HepG2 (cell line): Measurements from ENCODE around the gene TIPRL. TPM values are rescaled to one million over a fixed set of nuclear protein-coding genes. Genes with fewer than 3 reads are reported as not detected.

Experiments
- ATM ChIP-seq: fragments of 450-650 bp; IDR thresholded peaks from 2 replicates; pipeline ENCODE4 v1.7.1; 2017; ENCODE audit warnings: mild to moderate bottlenecking, borderline replicate concordance
- PHF21A ChIP-seq: sonication (generic); formaldehyde crosslinking; IDR thresholded peaks from 2 replicates; pipeline ENCODE4 v1.5.0; 2020; ENCODE audit warnings: mild to moderate bottlenecking, missing genetic modification reagents
- SOX13 ChIP-seq, 3 experiments: fragments of 450-650 bp in 1 of 3; sonication (generic) in 1 of 3; formaldehyde crosslinking in 1 of 3; IDR thresholded peaks in 2 of 3; conservative IDR thresholded peaks in 1 of 3; 2 replicates each; pipeline versions ENCODE4 v1.5.0 to v1.6.1; 2016 to 2020; ENCODE audit warnings: antibody characterized with exemption in 1 of 3, mild to moderate bottlenecking in 1 of 3, missing compliant biosample characterization in 1 of 3, missing genetic modification reagents in 1 of 3, moderate library complexity in 1 of 3
- SP1 ChIP-seq, 2 experiments: fragments of 450-650 bp in 1 of 2; sonication (generic) in 1 of 2; formaldehyde crosslinking in 1 of 2; IDR thresholded peaks; 2 replicates each; pipeline versions ENCODE4 v1.4.0 to v1.6.1; 2016 to 2020; ENCODE audit warnings: missing genetic modification reagents in 1 of 2
- SRY ChIP-seq: sonication (generic); formaldehyde crosslinking; IDR thresholded peaks from 2 replicates; pipeline ENCODE4 v1.8.0; 2022; ENCODE audit warnings: mild to moderate bottlenecking, missing genetic modification reagents
- ZBTB21 ChIP-seq: sonication (generic); formaldehyde crosslinking; IDR thresholded peaks from 2 replicates; pipeline ENCODE4 v1.4.0; 2020; ENCODE audit warnings: missing genetic modification reagents
- ZFX ChIP-seq: sonication (generic); formaldehyde crosslinking; IDR thresholded peaks from 2 replicates; pipeline ENCODE4 v1.4.0; 2020; ENCODE audit warnings: mild to moderate bottlenecking, low read depth, missing genetic modification reagents, moderate library complexity
- ZFY ChIP-seq: sonication (generic); formaldehyde crosslinking; IDR thresholded peaks from 2 replicates; pipeline ENCODE4 v1.4.0; 2020; ENCODE audit warnings: missing genetic modification reagents
- ZNF263 ChIP-seq: sonication (generic); formaldehyde crosslinking; IDR thresholded peaks from 2 replicates; pipeline ENCODE4 v1.4.0; 2020; ENCODE audit warnings: missing genetic modification reagents
- ZNF33A ChIP-seq: sonication (generic); formaldehyde crosslinking; IDR thresholded peaks from 2 replicates; pipeline ENCODE4 v1.5.1; 2020; ENCODE audit warnings: missing genetic modification reagents, mild to moderate bottlenecking, moderate library complexity, borderline replicate concordance
- ZNF547 ChIP-seq: sonication (generic); formaldehyde crosslinking; IDR thresholded peaks from 2 replicates; pipeline ENCODE4 v1.5.1; 2020; ENCODE audit warnings: mild to moderate bottlenecking, missing genetic modification reagents
- ZNF75D ChIP-seq: sonication (generic); formaldehyde crosslinking; IDR thresholded peaks from 2 replicates; pipeline ENCODE4 v1.8.1; 2023; ENCODE audit warnings: missing genetic modification reagents, mild to moderate bottlenecking, borderline replicate concordance
- ZNF780A ChIP-seq: sonication (generic); formaldehyde crosslinking; IDR thresholded peaks from 2 replicates; pipeline ENCODE4 v1.8.0; 2022; ENCODE audit warnings: mild to moderate bottlenecking, missing genetic modification reagents, moderate library complexity
- polyA plus RNA-seq, 8 experiments: library from polyadenylated mRNA; depleted of rRNA in 3 of 8; stranded (reverse) in 7 of 8; unstranded in 1 of 8; fragments of >200 nt; fragmentation: Illumina TruSeq in 4 of 8; extraction: Trizol in 4 of 8; gene quantifications; 2 replicates each; pipeline versions ENCODE4 v1.2.1 to v1.2.3, GENCODE V29; 2011 to 2016; ENCODE audit warnings: low read depth in 4 of 8, missing spikeins in 1 of 8, mixed read lengths in 1 of 8; ENCODE audit not compliant: insufficient read depth in 1 of 8
- total RNA-seq, 5 experiments: library from RNA; depleted of rRNA; stranded (reverse); fragments of >200 nt; fragmentation: Illumina TruSeq; extraction: Trizol; gene quantifications; 2 replicates each; pipeline ENCODE4 v1.2.3, GENCODE V29; 2016; ENCODE audit warnings: low read depth in 1 of 5
- TF ChIP-seq, protein P1 (sequence below): sonication (generic); formaldehyde crosslinking; IDR thresholded peaks from 2 replicates; pipeline ENCODE4 v1.8.0; 2022; ENCODE audit warnings: mild to moderate bottlenecking, missing genetic modification reagents
- TF ChIP-seq, protein P2 (sequence below): sonication (generic); formaldehyde crosslinking; IDR thresholded peaks from 2 replicates; pipeline ENCODE4 v1.5.0; 2020; ENCODE audit warnings: mild to moderate bottlenecking, missing genetic modification reagents, moderate library complexity
- TF ChIP-seq, protein P3 (sequence below): IDR thresholded peaks from 2 replicates; pipeline ENCODE4 v1.6.1; 2016
- TF ChIP-seq, protein P4 (sequence below), 2 experiments: sonication (generic) in 1 of 2; formaldehyde crosslinking in 1 of 2; IDR thresholded peaks; 2 replicates each; pipeline versions ENCODE4 v1.6.1 to v1.9.0; 2014 to 2022; ENCODE audit warnings: antibody characterized with exemption in 1 of 2, borderline replicate concordance in 1 of 2, inconsistent platforms in 1 of 2, low read depth in 1 of 2, missing genetic modification reagents in 1 of 2
- TF ChIP-seq, protein P5 (sequence below): sonication (generic); formaldehyde crosslinking; IDR thresholded peaks from 2 replicates; pipeline ENCODE4 v1.8.1; 2023; ENCODE audit warnings: missing genetic modification reagents, mild to moderate bottlenecking, borderline replicate concordance

TIPRL gene
- total and polyA plus RNA-seq, 2 of the 13 experiments (the other 11 are each of a cell fraction or from before 2014, with no cell fraction given) = 10.1 to 22.8 TPM

DNA sequence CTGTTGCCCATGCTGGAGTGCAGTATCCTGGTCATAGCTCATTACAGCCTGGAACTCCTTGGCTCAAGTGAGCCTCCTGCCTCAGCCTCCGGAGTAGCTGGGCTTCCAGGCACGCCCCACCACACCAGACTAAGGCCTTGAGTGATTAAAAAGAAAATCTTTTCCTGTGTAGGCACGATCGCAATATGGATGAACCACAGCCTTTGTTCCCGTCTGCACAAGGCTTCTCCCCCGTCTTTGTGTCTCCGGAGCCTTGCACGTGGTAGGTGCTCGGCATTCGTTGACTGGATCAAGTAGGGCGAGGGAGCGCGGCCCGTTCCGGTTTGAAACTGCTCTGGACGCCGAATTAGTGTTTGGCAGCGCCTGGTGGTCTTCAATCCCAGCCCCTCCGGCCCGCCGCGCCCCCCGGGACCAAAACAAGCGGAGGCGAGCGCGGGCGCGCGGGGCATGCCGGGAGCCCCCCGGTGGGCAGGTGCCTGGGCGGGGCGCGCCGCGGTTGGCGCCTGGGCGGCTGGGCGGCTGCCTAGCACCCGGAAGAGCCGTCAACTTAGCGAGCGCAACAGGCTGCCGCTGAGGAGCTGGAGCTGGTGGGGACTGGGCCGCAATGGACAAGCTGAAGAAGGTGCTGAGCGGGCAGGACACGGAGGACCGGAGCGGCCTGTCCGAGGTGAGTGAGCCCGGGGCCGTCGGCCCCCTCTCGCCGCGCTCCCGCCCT lies 46.9 kb downstream of the TIPRL start, which contains the start of gene SFT2D2 (continued):
- TF ChIP-seq ZFX (CRISPR knock-in tag) (peak; percentile 92), PHF21A (peak; percentile 14; the same call in 1 of the 2 replicates), SOX13 (IDR thresholded peaks at IDR 0.05) (no peak), SOX13 (CRISPR knock-in tag; conservative IDR thresholded peaks at IDR 0.05 in 1 of 2, IDR thresholded peaks at IDR 0.05 in 1 of 2) (no peak), ZNF263 (CRISPR knock-in tag) (0 out of 2 replicates have a peak, but pooled peaks have one; percentile 22), ZNF75D (no peak), ZNF33A (no peak), ZBTB21 (CRISPR knock-in tag) (no peak), ZNF780A (no peak), ZNF547 (CRISPR knock-in tag) (peak; percentile 94), SP1 (IDR thresholded peaks at IDR 0.05) (no peak), SP1 (CRISPR knock-in tag; IDR thresholded peaks at IDR 0.05) (peak; percentile 31), ATM (no peak), ZFY (CRISPR knock-in tag) (peak; percentile 94), SRY (CRISPR knock-in tag) (peak; percentile 90; the same call in 1 of the 2 replicates)
- TF ChIP-seq, protein P1, sequence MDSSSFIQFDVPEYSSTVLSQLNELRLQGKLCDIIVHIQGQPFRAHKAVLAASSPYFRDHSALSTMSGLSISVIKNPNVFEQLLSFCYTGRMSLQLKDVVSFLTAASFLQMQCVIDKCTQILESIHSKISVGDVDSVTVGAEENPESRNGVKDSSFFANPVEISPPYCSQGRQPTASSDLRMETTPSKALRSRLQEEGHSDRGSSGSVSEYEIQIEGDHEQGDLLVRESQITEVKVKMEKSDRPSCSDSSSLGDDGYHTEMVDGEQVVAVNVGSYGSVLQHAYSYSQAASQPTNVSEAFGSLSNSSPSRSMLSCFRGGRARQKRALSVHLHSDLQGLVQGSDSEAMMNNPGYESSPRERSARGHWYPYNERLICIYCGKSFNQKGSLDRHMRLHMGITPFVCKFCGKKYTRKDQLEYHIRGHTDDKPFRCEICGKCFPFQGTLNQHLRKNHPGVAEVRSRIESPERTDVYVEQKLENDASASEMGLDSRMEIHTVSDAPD (CRISPR knock-in tag) = no peak
- TF ChIP-seq, protein P2, sequence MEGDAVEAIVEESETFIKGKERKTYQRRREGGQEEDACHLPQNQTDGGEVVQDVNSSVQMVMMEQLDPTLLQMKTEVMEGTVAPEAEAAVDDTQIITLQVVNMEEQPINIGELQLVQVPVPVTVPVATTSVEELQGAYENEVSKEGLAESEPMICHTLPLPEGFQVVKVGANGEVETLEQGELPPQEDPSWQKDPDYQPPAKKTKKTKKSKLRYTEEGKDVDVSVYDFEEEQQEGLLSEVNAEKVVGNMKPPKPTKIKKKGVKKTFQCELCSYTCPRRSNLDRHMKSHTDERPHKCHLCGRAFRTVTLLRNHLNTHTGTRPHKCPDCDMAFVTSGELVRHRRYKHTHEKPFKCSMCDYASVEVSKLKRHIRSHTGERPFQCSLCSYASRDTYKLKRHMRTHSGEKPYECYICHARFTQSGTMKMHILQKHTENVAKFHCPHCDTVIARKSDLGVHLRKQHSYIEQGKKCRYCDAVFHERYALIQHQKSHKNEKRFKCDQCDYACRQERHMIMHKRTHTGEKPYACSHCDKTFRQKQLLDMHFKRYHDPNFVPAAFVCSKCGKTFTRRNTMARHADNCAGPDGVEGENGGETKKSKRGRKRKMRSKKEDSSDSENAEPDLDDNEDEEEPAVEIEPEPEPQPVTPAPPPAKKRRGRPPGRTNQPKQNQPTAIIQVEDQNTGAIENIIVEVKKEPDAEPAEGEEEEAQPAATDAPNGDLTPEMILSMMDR (CRISPR knock-in tag) = no peak
- TF ChIP-seq, protein P3, sequence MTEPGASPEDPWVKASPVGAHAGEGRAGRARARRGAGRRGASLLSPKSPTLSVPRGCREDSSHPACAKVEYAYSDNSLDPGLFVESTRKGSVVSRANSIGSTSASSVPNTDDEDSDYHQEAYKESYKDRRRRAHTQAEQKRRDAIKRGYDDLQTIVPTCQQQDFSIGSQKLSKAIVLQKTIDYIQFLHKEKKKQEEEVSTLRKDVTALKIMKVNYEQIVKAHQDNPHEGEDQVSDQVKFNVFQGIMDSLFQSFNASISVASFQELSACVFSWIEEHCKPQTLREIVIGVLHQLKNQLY (CRISPR knock-in tag) = peak; percentile 12; the same call in 1 of the 2 replicates
- TF ChIP-seq, protein P4, sequence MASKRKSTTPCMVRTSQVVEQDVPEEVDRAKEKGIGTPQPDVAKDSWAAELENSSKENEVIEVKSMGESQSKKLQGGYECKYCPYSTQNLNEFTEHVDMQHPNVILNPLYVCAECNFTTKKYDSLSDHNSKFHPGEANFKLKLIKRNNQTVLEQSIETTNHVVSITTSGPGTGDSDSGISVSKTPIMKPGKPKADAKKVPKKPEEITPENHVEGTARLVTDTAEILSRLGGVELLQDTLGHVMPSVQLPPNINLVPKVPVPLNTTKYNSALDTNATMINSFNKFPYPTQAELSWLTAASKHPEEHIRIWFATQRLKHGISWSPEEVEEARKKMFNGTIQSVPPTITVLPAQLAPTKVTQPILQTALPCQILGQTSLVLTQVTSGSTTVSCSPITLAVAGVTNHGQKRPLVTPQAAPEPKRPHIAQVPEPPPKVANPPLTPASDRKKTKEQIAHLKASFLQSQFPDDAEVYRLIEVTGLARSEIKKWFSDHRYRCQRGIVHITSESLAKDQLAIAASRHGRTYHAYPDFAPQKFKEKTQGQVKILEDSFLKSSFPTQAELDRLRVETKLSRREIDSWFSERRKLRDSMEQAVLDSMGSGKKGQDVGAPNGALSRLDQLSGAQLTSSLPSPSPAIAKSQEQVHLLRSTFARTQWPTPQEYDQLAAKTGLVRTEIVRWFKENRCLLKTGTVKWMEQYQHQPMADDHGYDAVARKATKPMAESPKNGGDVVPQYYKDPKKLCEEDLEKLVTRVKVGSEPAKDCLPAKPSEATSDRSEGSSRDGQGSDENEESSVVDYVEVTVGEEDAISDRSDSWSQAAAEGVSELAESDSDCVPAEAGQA (IDR thresholded peaks at IDR 0.05; ENCODE audit: low read depth) = no peak
- TF ChIP-seq, protein P4 (CRISPR knock-in tag; IDR thresholded peaks at IDR 0.05; ENCODE audit: borderline replicate concordance) = 0 out of 2 replicates have a peak, but pooled peaks have one; percentile 20
- TF ChIP-seq, protein P5, sequence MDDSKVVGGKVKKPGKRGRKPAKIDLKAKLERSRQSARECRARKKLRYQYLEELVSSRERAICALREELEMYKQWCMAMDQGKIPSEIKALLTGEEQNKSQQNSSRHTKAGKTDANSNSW (CRISPR knock-in tag) = peak; percentile 96
